ENCODE measurements around the gene QKI. TPM values are rescaled to one million over a fixed set of nuclear protein-coding genes. Genes with fewer than 3 reads are reported as not detected.

Gene QKI
- total and polyA plus RNA-seq, 10 of the 15 experiments (the other 5 are each of a cell fraction or from before 2014, with no cell fraction given): 4.7 to 72.5 (median 38.9) TPM

- TF ChIP-seq FOS (IDR thresholded peaks at IDR 0.05; ENCODE audit: borderline replicate concordance, extremely low read depth, insufficient read length) (no peak), RFX5 (IDR thresholded peaks at IDR 0.05; ENCODE audit: low read depth, low read length) (no peak), ZNF384 (IDR thresholded peaks at IDR 0.05; ENCODE audit: borderline replicate concordance, low read depth, low read length) (no peak), USF1 (IDR thresholded peaks at IDR 0.05; ENCODE audit: borderline replicate concordance, extremely low read length, insufficient read depth, low read depth, low read length) (no peak), STAT1 (conservative IDR thresholded peaks at IDR 0.05) (no peak), FOXM1 (IDR thresholded peaks at IDR 0.05; ENCODE audit: low read depth, low read length) (no peak), KLF5 (IDR thresholded peaks at IDR 0.05; ENCODE audit: partially characterized antibody) (no peak), TARDBP (IDR thresholded peaks at IDR 0.05; ENCODE audit: borderline replicate concordance) (no peak), ATF7 (IDR thresholded peaks at IDR 0.05; ENCODE audit: low read depth) (no peak), SMC3 (IDR thresholded peaks at IDR 0.05; ENCODE audit: borderline replicate concordance, low read length) (no peak), EZH2 (IDR thresholded peaks at IDR 0.05; ENCODE audit: borderline replicate concordance, control insufficient read depth, low read depth, low read length) (no peak), EED (IDR thresholded peaks at IDR 0.05; ENCODE audit: low read depth) (no peak), NFYA (IDR thresholded peaks at IDR 0.05; ENCODE audit: borderline replicate concordance, low read depth, low read length) (no peak), NFYB (IDR thresholded peaks at IDR 0.05; ENCODE audit: insufficient read depth, low read depth, low read length) (no peak)
- no peak overlapping the region for H3K4me3 ChIP-seq
- CTCF ChIA-PET: no interaction called here
- SMC1A ChIA-PET (ENCODE audit: uncharacterized antibody, unreplicated experiment): no interaction called here
- H4K20me1 ChIP-seq (ENCODE audit: control insufficient read depth, insufficient read depth): no peaks in the 10 kb centered on the region
- H3K27me3 ChIP-seq (replicated peaks in 1 of 2; ENCODE audit: control insufficient read depth in 2 of 2, insufficient read depth in 2 of 2, low read length in 1 of 2): no peaks in the 10 kb centered on the region; a peak in 2 of 4 replicates
- 64% methylated on average over 10 of the region's 10 CpGs for WGBS (ENCODE audit: insufficient coverage, insufficient replicate concordance, low lambda C conversion rate, missing lambda C conversion rate)
- in situ Hi-C loops (cut with MboI): no loop called here
- no peak overlapping the region for H3K27ac ChIP-seq (ENCODE audit: control insufficient read depth, insufficient read depth)
- H3K9me3 ChIP-seq (replicated peaks; ENCODE audit: control insufficient read depth, insufficient read depth, low read length): no peaks in the 10 kb centered on the region
- no peaks in the 10 kb centered on the region for H3K36me3 ChIP-seq (ENCODE audit: control insufficient read depth in 2 of 2, insufficient read depth in 2 of 2, low read length in 1 of 2)
- POLR2A ChIA-PET: no interaction called here
- no TSS peak for BruUV-seq (replicated peaks)
- no peak overlapping the region for H3K9ac ChIP-seq (ENCODE audit: control insufficient read depth, insufficient read depth, low read length)
- RAD21 ChIA-PET (ENCODE audit: unreplicated experiment): no interaction called here
- no peak overlapping the region for H2AFZ ChIP-seq (ENCODE audit: control insufficient read depth, low read depth, low read length)
- H3K4me2 ChIP-seq (ENCODE audit: control insufficient read depth, insufficient read depth): no peak overlapping the region
- no peaks in the 10 kb centered on the region for H3K4me1 ChIP-seq (ENCODE audit: control insufficient read depth, insufficient read depth, low read length)
- intact Hi-C loops (cut with micrococcal nuclease; ENCODE audit: unreplicated experiment): no loop called here
- H3K79me2 ChIP-seq (ENCODE audit: control insufficient read depth, insufficient read depth, low read length): no peaks in the 10 kb centered on the region
- ATAC-seq (no peak), DNase-seq (ENCODE audit: low read depth, low spot score) (no peak), FAIRE-seq (no peak)
Observed at GRCh38 chr6:163377561-163377960, 37.0 kb upstream of the QKI start.
